Measurements from ENCODE around the gene CDK6.

The CDK6 gene

GRCh38 chr7:92644406-92645113 is 191.8 kb downstream of the CDK6 start:
- no peak for DNase-seq (ENCODE audit: low read depth)

- DNase-seq (ENCODE audit: low read depth): no peak
These were observed 192.6 kb downstream of the CDK6 start for GRCh38 chr7:92643821-92644220.

GRCh38 chr7:92641921-92642511 is 194.4 kb downstream of the CDK6 start:
- peak; percentile 6 for DNase-seq (ENCODE audit: low read depth)

GRCh38 chr7:92639966-92640365 is 196.4 kb downstream of the CDK6 start:
- DNase-seq (ENCODE audit: low read depth): no peak

GRCh38 chr7:92639213-92639896 is 197.0 kb downstream of the CDK6 start:
- no peak for DNase-seq (ENCODE audit: low read depth)

- DNase-seq (ENCODE audit: low read depth): no peak
These were observed 200.3 kb downstream of the CDK6 start for GRCh38 chr7:92636018-92636560.

- no peak for DNase-seq (ENCODE audit: low read depth)
These were observed 200.8 kb downstream of the CDK6 start for GRCh38 chr7:92635538-92635937.

- no peak for DNase-seq (ENCODE audit: low read depth)
These were observed 201.4 kb downstream of the CDK6 start for GRCh38 chr7:92634924-92635519.

GRCh38 chr7:92634205-92634604 is 202.2 kb downstream of the CDK6 start:
- no peak for DNase-seq (ENCODE audit: low read depth)

GRCh38 chr7:92633211-92633906 is 203.0 kb downstream of the CDK6 start:
- no peak for DNase-seq (ENCODE audit: low read depth)

GRCh38 chr7:92632791-92633190 is 203.6 kb downstream of the CDK6 start:
- no peak for DNase-seq (ENCODE audit: low read depth)

GRCh38 chr7:92631850-92632487 is 204.4 kb downstream of the CDK6 start:
- no peak for DNase-seq (ENCODE audit: low read depth)

GRCh38 chr7:92631067-92631849 is 205.1 kb downstream of the CDK6 start:
- DNase-seq (ENCODE audit: low read depth): no peak

GRCh38 chr7:92629779-92630178 is 206.6 kb downstream of the CDK6 start:
- DNase-seq (ENCODE audit: low read depth): no peak

- DNase-seq (ENCODE audit: low read depth): no peak
These were observed 208.4 kb downstream of the CDK6 start for GRCh38 chr7:92627956-92628355.

GRCh38 chr7:92626281-92626809 is 210.0 kb downstream of the CDK6 start:
- no peak for DNase-seq (ENCODE audit: low read depth)

GRCh38 chr7:92625617-92626016 is 210.8 kb downstream of the CDK6 start:
- DNase-seq (ENCODE audit: low read depth): no peak

GRCh38 chr7:92624298-92624996 is 211.9 kb downstream of the CDK6 start:
- no peak for DNase-seq (ENCODE audit: low read depth)

GRCh38 chr7:92623544-92623943 is 212.8 kb downstream of the CDK6 start:
- DNase-seq (ENCODE audit: low read depth): no peak

GRCh38 chr7:92622685-92623084 is 213.7 kb downstream of the CDK6 start:
- DNase-seq (ENCODE audit: low read depth): no peak

Data from activated T-cell treated with anti-CD3 and anti-CD28 coated beads for 1 hour (primary cell).